Tibial nerve (tissue), 4 donors: ENCODE data around the gene SLC43A1. TPM values are rescaled to one million over a fixed set of nuclear protein-coding genes. Genes with fewer than 3 reads are reported as not detected.

Source experiments
- DNase-seq, 2 donors: peaks; one replicate each; pipeline ENCODE4 v3.0.0-alpha.2; 2019; ENCODE audit warnings: low spot score in 2 of 2
- H3K27ac ChIP-seq, 4 donors: fragments of 200-600 bp; sonication (generic) in 3 of 4; one replicate each; pipeline ENCODE4 v1.5.1; 2017 to 2019; ENCODE audit warnings: mild to moderate bottlenecking in 1 of 4
- H3K27me3 ChIP-seq, 2 donors: fragments of 200-600 bp; sonication (generic) in 1 of 2; one replicate each; pipeline versions ENCODE4 v1.5.1 to v1.6.0; 2017 to 2019
- H3K36me3 ChIP-seq, 3 donors: fragments of 200-600 bp; sonication (generic); one replicate each; pipeline ENCODE4 v1.5.1; 2018 to 2019
- H3K4me1 ChIP-seq, 4 donors: fragments of 200-600 bp; sonication (generic) in 3 of 4; one replicate each; pipeline ENCODE4 v1.5.1; 2017 to 2019
- H3K4me3 ChIP-seq, 4 donors: fragments of 200-600 bp; sonication (generic) in 3 of 4; one replicate each; pipeline ENCODE4 v1.5.1; 2017 to 2019; ENCODE audit warnings: mild to moderate bottlenecking in 1 of 4, moderate library complexity in 1 of 4
- H3K9me3 ChIP-seq, 4 donors: fragments of 200-600 bp; sonication (generic) in 3 of 4; one replicate each; pipeline ENCODE4 v1.5.1; 2017 to 2019
- EP300 ChIP-seq, 2 donors: sonication (generic); formaldehyde crosslinking; IDR thresholded peaks; one replicate each; pipeline ENCODE4 v1.6.1; 2017; ENCODE audit warnings: antibody characterized with exemption in 2 of 2, mild to moderate bottlenecking in 1 of 2
- POLR2A ChIP-seq, 2 donors: fragments of 450-650 bp; IDR thresholded peaks; one replicate each; pipeline ENCODE4 v1.6.1; 2017; ENCODE audit warnings: antibody characterized with exemption in 2 of 2, mild to moderate bottlenecking in 2 of 2, moderate library complexity in 2 of 2
- WGBS, 2 donors: methylation state at CpG; one replicate each; pipeline ENCODE4 v1.1.5; 2018; 5-methylcytosine and 5-hydroxymethylcytosine counted together
- total RNA-seq, 4 donors: library from RNA; depleted of rRNA; stranded (reverse); fragments of >200 nt; gene quantifications; one replicate each; pipeline ENCODE4 v1.1.0, GENCODE V29; 2016
- TF ChIP-seq, protein P1 (sequence below), 5 experiments: fragments of 200-600 bp in 3 of 5; fragments of 450-650 bp in 2 of 5; sonication (generic) in 3 of 5; IDR thresholded peaks; one replicate each; pipeline ENCODE4 v1.5.1; 2016 to 2019; ENCODE audit warnings: antibody characterized with exemption in 5 of 5, mild to moderate bottlenecking in 3 of 5, moderate library complexity in 2 of 5

The SLC43A1 gene
- total RNA-seq, 4 donors from 2014 or later, result 35.8 to 47.3 (median 42.4) TPM

DNA sequence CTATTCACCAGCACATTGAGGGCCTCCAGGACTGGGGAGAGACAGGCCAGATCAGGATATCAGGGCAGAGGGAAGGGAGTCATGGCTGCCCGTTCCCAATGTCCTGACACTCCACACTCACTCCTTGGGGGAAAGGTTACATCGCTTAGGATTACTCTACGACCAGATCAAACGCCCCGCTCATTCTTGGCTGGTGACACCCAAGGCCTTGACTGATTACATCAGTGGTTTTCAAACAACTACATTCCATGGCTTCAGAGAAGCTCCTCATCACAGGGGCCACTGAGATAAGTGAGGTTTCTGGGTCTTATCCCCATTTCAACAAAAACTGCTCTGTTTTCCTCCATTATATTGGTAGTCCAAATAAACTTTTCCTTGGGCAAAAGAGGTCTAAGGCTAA is 37.0 kb upstream of the SLC43A1 start:
- TF ChIP-seq EP300 (IDR thresholded peaks at IDR 0.05) (no peak), POLR2A (IDR thresholded peaks at IDR 0.05) (no peak)
- TF ChIP-seq, protein P1, sequence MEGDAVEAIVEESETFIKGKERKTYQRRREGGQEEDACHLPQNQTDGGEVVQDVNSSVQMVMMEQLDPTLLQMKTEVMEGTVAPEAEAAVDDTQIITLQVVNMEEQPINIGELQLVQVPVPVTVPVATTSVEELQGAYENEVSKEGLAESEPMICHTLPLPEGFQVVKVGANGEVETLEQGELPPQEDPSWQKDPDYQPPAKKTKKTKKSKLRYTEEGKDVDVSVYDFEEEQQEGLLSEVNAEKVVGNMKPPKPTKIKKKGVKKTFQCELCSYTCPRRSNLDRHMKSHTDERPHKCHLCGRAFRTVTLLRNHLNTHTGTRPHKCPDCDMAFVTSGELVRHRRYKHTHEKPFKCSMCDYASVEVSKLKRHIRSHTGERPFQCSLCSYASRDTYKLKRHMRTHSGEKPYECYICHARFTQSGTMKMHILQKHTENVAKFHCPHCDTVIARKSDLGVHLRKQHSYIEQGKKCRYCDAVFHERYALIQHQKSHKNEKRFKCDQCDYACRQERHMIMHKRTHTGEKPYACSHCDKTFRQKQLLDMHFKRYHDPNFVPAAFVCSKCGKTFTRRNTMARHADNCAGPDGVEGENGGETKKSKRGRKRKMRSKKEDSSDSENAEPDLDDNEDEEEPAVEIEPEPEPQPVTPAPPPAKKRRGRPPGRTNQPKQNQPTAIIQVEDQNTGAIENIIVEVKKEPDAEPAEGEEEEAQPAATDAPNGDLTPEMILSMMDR (IDR thresholded peaks at IDR 0.05), result no peak
- DNase-seq, result no peak
- 79% methylated on average over 5 of the region's 5 CpGs for WGBS, 2 donors
- Histone ChIP-seq H3K27ac (no peak overlapping the region), H3K27me3 (no peaks in the 10 kb centered on the region), H3K36me3 (peaks cover 0 to 100% (median 16%) of the 10 kb centered on the region in 3 donors), H3K9me3 (no peaks in the 10 kb centered on the region), H3K4me1 (no peaks in the 10 kb centered on the region), H3K4me3 (no peak overlapping the region)

DNA sequence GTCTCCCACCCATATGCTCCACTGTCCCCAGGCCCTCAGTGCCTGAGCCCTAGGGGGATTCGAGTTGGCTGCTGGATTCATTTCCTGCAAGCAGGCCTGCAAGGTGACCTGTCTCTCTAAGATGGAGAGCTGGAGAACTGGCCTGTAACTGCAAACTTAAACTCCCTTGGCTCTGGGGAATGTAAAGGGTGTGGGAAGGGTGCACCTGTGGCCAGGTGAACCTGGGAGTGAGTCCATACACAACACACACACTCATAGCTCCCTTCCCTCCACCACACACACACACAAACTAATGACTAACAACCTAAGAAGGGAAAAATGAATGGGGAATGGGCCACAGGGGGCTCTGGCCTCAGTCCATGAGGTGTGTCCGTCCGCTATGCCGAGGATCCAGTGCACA is 36.4 kb upstream of the SLC43A1 start:
- no peaks in the 10 kb centered on the region for H3K9me3 ChIP-seq
- no peaks in the 10 kb centered on the region for H3K27me3 ChIP-seq
- no peaks in the 10 kb centered on the region for H3K4me1 ChIP-seq
- 88 to 97% methylated on average over 4 of the region's 4 CpGs for WGBS, 2 donors
- DNase-seq, result no peak
- no peak overlapping the region for H3K27ac ChIP-seq
- H3K4me3 ChIP-seq, result no peak overlapping the region
- no peak for TF ChIP-seq EP300 (IDR thresholded peaks at IDR 0.05)
- TF ChIP-seq POLR2A (IDR thresholded peaks at IDR 0.05), result no peak
- TF ChIP-seq, protein P1 (IDR thresholded peaks at IDR 0.05), result no peak
- peaks cover 0 to 100% (median 16%) of the 10 kb centered on the region in 3 donors for H3K36me3 ChIP-seq

DNA sequence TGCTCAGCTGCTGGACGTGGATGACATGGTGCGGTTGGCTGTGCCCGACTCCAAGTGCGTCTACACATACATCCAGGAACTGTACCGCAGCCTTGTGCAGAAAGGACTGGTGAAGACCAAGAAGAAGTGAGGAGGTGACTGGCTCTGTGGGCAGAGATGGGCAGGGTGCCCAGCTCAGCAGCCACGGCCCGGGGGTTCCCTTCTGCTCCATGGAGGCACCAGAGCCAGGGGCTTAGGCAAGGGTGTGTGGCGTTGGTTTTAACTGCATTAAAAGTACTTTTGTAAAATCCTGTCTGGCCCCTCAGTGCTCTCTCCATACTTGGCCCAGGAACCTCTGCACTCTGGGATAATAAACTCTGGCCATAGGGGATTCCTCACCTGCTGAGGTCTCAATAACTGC is 34.5 kb upstream of the SLC43A1 start:
- H3K27me3 ChIP-seq, result no peaks in the 10 kb centered on the region
- H3K36me3 ChIP-seq, result peaks cover 0 to 94% (median 16%) of the 10 kb centered on the region in 3 donors
- WGBS, 2 donors, result 70 to 82% methylated on average over 6 to 8 of the region's 8 CpGs
- no peak overlapping the region for H3K4me3 ChIP-seq
- H3K4me1 ChIP-seq, result no peaks in the 10 kb centered on the region
- H3K27ac ChIP-seq, result no peak overlapping the region
- TF ChIP-seq, protein P1 (IDR thresholded peaks at IDR 0.05), result no peak
- TF ChIP-seq EP300 (IDR thresholded peaks at IDR 0.05) (no peak), POLR2A (IDR thresholded peaks at IDR 0.05) (no peak)
- no peaks in the 10 kb centered on the region for H3K9me3 ChIP-seq
- no peak for DNase-seq

DNA sequence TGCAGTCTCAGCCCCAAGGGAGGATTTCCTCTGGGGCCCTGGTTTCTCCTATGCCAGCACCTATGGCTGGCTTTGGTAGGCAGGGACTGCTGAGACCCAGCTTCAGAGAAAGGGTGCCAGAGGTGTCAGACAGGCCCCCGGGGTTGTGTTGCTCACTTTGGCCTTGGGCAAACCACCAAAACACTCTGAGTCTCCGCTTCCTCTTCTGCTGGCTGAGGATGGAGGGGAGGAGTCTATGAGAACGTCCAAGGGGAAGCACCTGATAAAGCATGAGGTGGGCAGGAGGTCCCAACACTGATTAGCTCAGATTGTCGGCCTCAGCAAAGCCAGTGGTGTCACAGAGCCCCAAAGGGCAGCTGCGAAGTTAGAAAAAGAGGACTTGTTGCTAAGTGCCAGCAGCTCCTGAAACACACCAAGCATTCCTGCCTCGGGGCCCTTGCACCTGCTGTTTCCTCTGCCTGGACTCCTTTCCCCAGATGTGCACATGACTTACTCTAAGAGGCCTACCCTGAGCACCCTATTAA is 32.4 kb upstream of the SLC43A1 start:
- WGBS, 2 donors, result 52 to 56% methylated on average over 6 of the region's 6 CpGs
- H3K36me3 ChIP-seq, result peaks cover 0 to 74% (median 6%) of the 10 kb centered on the region in 3 donors
- no peak for TF ChIP-seq POLR2A (IDR thresholded peaks at IDR 0.05)
- no peak for TF ChIP-seq EP300 (IDR thresholded peaks at IDR 0.05)
- TF ChIP-seq, protein P1 (IDR thresholded peaks at IDR 0.05), result no peak
- no peaks in the 10 kb centered on the region for H3K9me3 ChIP-seq
- H3K27ac ChIP-seq, result no peak overlapping the region
- no peaks in the 10 kb centered on the region for H3K4me1 ChIP-seq
- no peak for DNase-seq
- H3K4me3 ChIP-seq, result no peak overlapping the region
- no peaks in the 10 kb centered on the region for H3K27me3 ChIP-seq

DNA sequence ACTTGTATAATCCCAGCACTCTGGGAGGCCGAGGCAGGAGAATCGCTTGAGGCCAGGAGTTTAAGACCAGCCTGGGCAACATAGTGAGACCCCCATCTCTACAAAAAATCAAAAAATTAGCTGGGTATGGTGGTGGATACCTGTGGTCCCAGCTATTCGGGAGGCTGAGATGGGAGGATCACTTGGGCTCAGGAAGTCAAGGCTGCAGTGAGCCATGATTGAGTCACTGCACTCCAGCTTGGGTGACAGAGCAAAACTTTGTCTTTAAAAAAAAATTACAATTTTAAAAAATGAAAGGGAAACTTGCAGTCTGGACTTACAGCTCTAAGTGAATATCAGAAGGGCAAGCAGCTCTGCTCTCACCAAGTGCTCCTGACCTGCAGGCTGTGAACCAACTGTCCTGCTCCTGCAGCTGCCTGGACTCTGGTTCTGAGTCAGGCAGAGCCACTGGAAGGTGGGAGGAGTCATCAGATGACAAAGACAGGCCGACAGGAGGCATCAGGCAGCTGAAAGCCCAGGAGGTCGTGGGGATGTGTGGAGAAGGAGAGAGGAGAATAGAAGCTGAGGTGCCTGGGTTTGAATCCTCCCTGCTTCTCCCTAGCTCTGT is 31.5 kb upstream of the SLC43A1 start:
- TF ChIP-seq, protein P1 (IDR thresholded peaks at IDR 0.05), result no peak
- TF ChIP-seq POLR2A (IDR thresholded peaks at IDR 0.05), result no peak
- TF ChIP-seq EP300 (IDR thresholded peaks at IDR 0.05), result no peak
- H3K9me3 ChIP-seq, result no peaks in the 10 kb centered on the region
- DNase-seq, result no peak
- H3K36me3 ChIP-seq, result peaks cover 0 to 64% (median 6%) of the 10 kb centered on the region in 3 donors
- 59 to 67% methylated on average over 5 of the region's 5 CpGs for WGBS, 2 donors
- no peaks in the 10 kb centered on the region for H3K4me1 ChIP-seq
- no peak overlapping the region for H3K27ac ChIP-seq
- H3K4me3 ChIP-seq, result no peak overlapping the region
- H3K27me3 ChIP-seq, result no peaks in the 10 kb centered on the region
